PC-9 (cell line): Measurements from ENCODE around the gene NOC4L.

Experiments used
- CTCF ChIP-seq: fragments of 200-600 bp; sonication (generic); conservative IDR thresholded peaks from 2 replicates; pipeline ENCODE4 v1.6.1; 2017; ENCODE audit warnings: mixed run types, antibody characterized with exemption, mild to moderate bottlenecking, moderate library complexity
- EZH2 ChIP-seq: fragments of 200-600 bp; sonication (generic); IDR thresholded peaks from 2 replicates; pipeline ENCODE4 v1.8.0; 2017; ENCODE audit warnings: antibody characterized with exemption, low read depth

GRCh38 chr12:132133952-132134652, 10.2 kb upstream of the NOC4L start:
- TF ChIP-seq CTCF (no peak), EZH2 (no peak)
